Stimulated activated CD4-positive, alpha-beta T cell treated with anti-CD3 and anti-CD28 coated beads, Interleukin-1b, Interleukin-23, amount 100 ng/mL, for 48 hours (primary cell): ENCODE data around the gene CARMIL3.
"Not testable (repeated sequence)": the region's sequence is repeated elsewhere in the genome, so short reads cannot be mapped to it uniquely, and the experiment has no call there.

Source experiments
- DNase-seq: peaks from one replicate; pipeline ENCODE4 v3.0.0-alpha.2; 2020

CARMIL3 gene

DNA sequence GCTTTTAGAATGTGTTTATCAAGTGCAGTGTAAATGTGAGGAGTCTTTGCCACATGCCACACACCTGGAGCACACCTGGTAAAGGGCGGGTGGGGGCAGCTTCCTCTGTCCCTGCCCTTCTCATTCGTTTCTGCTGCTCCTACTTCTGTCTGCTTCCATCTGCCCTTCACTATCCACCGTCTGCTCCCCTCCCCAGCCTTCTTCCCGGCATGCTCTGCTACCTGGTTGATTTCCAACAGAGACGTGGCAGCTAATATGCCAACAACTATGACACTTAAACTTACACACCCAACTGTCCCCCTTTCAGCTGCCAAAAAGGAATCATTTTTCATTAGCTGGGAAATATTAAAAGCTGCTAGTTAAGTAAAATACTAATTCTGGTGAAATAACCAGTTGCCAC lies 9.1 kb upstream of the CARMIL3 start:
- no peak for DNase-seq

DNA sequence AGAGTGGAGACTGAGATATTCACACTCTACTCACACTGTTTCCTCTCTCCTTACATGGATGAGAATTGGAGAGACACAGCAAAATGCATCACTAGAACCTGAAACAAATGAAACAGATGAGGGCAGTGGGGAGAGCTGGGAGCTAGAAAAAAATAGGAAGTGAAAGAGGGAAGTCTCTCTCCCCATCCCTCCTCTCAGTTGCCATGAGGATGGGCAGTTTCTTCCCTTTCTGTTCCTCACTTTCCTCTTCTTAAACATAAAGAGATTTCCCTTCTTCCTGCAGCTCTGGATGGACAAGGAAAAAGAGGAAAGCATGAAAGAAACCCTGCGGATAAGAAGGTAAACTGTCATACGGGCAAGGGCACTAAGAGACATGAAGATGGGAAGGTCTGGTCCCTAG lies 2.8 kb upstream of the CARMIL3 start:
- not testable (repeated sequence) for DNase-seq

GRCh38 chr14:24050753-24051152 lies 1.1 kb upstream of the CARMIL3 start:
- DNase-seq, result not testable (repeated sequence)

DNA sequence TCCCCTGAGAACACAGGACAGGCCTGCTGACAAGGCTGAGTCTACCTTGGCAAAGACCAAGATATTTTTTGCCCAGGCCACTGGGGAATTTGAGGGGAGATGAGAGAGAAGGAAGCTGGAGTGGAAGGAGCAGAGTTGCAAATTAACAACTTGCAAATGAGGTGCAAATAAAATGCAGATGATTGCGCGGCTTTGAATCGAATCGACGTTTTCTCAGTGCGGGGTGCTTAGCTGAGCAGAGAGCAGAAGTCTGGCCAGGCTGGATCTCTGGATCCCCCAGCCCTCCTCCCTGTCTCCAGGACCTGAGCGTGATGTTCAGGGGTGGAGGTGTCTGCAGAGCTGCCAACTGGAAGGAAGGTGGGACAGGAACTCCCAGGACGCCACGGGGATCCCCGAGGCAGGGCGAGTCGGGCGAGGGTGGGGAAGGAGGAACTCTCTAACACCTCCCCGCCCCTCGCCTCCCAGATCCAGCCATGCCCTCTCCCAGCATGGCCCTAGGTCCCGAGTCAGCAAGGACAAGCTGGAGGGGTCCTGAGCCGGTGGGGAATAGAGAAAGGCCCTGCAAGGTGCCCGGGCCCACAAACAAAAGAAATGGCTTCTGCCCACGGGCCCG lies 527 bp upstream of the CARMIL3 start:
- no peak for DNase-seq

DNA sequence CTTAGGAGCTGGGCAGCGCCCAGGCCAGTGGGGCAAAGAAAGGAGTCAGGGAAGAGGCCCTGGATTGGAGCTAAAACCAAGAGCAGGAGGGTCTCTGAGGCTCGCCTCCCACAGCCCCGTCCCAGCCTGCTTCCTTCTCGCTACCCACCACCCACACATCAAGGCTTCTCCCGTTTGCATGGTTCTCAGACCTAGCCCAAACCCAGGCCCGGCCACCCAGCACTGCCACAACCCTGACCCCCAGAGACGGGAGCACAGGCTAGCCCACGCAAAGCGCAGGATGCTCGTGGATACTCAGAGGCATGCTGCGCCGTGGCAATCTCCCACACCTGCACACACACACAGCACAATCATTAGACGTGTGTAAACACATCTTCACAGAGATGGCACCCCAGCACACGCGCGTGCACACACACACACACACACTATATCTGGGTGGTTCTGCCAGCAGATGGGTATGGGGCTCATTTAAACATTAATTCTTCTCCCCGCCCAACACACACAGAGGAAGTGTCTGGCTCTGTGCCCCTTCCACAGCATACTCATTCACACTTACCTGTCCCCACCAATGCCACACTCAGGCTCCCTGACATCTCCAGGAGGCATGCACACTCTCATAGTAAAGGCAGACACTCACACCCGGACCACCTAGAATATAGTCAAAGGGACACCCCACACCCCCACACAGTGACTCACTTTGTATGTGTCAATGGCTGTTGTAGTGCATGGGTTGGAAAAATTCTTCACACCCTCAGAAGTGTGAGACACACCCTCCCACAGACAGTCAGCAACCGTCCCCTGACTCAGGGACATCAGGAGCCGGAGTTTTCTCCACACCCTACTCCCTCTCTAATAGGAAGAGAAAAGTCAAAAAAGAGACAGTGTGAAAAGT lies 1.1 kb downstream of the CARMIL3 start:
- peak; percentile 69 for DNase-seq

- no peak for DNase-seq
Observed at GRCh38 chr14:24053548-24054323, 1.9 kb downstream of the CARMIL3 start.

DNA sequence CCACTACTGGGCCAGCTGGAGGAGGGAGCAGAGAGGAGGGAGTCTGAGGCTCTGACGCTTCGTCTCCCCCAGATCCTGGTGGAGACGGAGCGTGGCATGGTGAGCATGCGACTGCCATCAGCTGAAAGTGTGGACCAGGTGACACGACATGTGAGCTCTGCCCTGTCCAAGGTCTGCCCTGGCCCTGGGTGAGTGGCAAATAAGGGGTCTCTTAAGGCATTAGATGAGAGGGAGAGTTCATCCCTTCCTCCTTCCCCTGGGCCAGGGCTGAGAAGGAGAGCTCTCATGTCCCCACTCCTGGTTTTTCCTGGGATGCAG lies 2.5 kb downstream of the CARMIL3 start:
- DNase-seq, result no peak

- no peak for DNase-seq
Observed at GRCh38 chr14:24054646-24055045, 2.8 kb downstream of the CARMIL3 start.

DNA sequence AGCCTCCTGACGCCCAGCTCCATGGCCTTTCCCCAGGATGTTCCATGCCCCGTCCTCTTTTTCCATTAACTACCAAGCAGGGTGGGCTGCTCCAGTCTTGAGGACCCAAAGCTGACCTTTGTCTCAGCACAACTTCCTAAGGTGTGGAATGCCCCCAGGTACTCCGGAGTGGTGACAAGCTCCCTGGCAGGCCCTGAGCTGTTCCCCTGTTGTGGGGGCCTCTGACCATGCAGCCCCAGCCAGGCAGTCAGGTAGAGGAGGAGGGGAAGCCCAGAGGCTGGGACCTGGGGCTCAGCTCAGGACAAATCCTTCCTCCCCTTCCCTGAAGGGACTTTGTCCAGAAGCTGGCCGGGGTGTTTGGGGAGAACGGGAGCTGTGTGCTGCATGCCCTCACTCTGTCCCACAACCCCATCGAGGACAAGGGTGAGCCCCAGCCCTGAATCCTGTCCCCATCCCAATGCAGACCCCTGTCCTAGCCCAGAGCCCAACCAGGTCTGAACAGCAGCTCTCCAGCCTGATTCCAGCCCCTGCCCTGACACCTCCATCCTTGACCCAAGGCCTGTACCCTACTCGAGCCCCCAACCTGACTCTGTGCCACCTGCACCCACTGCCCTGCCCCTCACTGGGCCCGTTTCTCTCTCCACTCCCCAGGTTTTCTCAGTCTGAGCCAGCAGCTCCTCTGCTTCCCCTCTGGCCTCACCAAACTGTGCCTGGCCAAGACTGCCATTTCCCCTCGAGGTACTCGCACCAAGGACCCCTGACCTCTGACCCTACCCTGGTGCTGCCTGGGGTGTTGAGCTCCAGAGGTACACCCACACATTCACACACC lies 4.4 kb downstream of the CARMIL3 start:
- no peak for DNase-seq

DNA sequence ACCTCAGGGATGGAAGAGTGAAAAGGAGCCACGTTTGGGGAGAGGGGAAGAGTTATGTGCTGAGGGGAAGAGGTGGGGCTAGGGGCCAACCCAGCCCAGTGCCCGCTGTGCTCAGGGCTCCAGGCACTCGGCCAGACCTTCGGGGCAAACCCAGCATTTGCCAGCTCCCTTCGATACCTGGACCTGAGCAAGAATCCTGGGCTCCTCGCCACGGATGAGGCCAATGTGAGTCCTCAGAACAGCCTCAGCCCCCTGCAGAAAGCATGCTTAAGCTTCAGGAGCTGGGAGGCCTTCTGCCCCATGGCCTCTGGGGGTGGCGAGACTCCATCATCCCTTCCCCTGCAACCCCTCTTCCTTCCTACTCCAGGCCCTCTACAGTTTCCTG lies 5.0 kb downstream of the CARMIL3 start:
- no peak for DNase-seq

GRCh38 chr14:24057271-24057670 lies 5.5 kb downstream of the CARMIL3 start:
- no peak for DNase-seq

GRCh38 chr14:24057867-24058259 lies 6.1 kb downstream of the CARMIL3 start:
- no peak for DNase-seq

DNA sequence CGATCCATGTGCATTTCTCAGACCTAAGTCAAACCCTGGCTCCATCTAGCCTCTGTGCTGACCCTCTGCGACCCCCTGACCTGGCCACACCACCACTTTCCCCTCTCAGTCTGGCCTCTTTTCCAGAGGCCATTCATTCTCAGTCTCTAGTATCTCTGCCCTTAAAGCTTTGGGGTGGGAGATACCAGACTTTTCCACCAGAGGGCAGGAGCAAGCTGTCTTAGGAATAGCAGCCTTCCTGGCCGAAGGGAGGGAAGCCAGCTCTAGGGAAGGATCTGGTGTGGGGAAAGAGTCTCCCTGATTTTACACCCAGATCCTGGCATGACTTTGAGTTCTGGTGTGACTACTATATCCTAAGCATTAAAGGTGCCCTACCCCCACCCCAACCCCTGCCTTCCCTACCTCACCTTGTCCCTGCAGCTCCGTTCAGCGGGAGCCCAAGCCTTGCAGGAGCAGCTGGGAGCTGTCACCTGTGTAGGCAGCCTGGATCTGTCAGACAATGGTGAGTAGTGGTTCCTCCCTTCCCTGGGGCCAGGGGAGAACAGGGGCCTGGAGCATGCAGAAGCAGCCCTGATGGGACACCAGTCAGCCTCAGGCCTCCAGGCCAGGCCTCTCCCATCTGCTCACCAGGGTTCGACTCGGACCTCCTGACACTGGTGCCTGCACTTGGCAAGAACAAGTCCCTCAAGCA lies 6.6 kb downstream of the CARMIL3 start:
- DNase-seq, result no peak

DNA sequence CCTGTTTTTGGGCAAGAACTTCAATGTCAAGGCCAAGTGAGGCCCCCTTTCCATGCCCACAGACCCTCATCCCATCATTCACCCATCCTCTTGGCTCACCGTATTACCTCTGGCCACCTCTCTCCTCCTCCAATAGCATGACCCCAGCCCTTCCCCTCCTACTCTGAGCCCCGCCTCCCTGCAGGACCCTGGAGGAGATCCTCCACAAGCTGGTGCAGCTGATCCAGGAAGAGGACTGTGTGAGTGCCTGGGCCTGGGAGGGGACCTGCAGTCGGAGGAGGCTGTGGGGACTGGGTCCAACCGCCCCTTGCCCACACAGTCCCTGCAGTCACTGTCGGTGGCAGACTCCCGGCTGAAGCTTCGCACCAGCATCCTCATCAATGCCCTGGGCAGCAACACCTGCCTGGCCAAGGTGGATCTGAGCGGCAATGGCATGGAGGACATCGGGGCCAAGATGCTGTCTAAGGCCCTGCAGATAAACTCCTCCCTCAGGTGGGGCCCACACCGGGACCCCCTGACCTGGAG lies 7.2 kb downstream of the CARMIL3 start:
- DNase-seq, result no peak

DNA sequence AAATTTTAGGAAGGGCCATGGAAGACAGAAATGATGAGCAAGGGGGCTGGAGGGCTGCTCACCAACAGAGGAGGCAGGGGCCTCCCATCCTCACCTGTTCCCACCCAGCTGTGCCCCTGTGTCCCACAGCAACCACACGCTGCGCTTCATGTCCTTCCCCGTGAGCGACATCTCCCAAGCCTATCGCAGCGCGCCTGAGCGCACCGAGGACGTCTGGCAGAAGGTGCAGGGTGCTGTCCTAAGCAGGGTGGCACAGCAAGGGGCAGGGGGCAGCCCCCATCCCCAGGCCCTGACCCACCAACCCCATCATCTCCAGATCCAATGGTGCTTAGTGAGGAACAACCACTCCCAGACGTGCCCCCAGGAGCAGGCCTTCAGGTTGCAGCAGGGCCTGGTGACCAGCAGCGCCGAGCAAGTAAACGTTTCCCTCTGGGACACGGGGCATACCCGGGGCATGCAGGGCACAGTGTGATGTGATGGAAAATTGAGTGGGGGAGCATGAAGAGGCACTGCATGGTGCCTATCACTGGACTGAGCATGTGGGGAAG lies 8.1 kb downstream of the CARMIL3 start:
- no peak for DNase-seq

GRCh38 chr14:24060443-24060842 lies 8.6 kb downstream of the CARMIL3 start:
- DNase-seq, result no peak

GRCh38 chr14:24060984-24061913 lies 9.4 kb downstream of the CARMIL3 start:
- DNase-seq, result no peak

DNA sequence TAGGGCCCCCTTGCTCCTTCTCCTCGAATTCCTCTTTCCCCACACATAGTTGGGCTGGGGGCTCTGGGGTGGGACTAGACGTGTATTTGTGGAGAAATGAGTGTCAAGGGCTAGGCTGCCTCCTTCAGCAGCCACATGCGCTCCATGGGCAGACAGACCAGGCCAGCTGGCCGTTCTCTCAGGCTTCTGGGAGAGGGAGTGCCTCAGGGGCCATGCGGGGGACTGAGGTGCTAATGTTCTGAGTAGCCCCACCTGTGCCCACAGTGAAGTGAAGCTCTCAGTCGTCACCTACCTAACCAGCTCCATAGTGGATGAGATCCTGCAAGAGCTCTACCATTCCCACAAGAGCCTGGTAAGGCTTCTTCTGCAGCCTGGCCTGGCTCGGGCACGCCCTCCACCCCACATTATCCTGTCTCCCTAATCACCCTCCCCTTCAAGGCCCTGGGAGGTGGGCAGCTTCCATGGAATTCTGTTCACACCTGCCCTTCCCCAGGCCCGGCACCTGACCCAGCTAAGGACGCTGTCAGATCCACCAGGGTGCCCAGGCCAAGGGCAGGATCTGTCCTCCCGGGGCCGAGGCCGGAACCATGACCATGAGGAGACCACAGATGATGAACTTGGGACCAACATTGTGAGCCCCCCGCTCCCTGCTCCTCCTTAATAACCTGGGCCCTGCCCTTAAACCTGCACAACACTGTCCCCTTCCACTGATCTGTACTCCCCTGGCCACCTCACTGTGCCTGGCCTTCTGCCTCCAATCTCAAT lies 10.6 kb downstream of the CARMIL3 start:
- no peak for DNase-seq

DNA sequence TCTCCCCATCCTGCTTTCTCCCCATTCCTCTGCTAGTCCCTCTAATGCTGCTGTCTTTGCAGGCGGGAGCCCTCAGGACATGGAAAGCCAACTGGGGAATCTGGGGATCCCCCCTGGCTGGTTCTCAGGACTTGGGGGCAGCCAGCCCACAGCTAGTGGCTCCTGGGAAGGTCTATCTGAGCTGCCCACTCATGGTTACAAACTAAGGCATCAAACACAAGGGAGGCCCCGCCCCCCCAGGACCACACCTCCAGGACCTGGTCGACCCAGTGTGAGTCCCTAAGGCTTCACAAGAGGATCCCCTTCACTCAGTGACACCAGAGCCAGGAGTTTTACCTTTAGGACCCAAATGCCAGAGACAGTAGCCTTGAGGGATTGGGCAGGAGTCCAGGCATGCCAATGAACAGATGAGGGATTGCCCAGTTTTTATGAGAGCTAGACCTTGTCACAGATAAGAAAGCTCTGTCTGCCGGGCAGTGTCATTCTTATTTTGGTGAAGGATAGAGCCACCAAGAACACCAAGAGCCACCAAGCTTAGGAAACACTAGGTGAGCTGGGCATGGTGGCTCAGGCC lies 11.5 kb downstream of the CARMIL3 start:
- DNase-seq, result no peak
